Suprapubic skin (tissue), 3 donors: Measurements from ENCODE around the gene RSRC1.

Experiments
- EP300 ChIP-seq: sonication (generic); formaldehyde crosslinking; IDR thresholded peaks from one replicate; pipeline ENCODE4 v1.6.1; 2017; ENCODE audit warnings: antibody characterized with exemption
- TF ChIP-seq, protein P1 (sequence below), 2 donors: fragments of 200-600 bp in 1 of 2; fragments of 450-650 bp in 1 of 2; sonication (generic) in 1 of 2; IDR thresholded peaks; one replicate each; pipeline ENCODE4 v1.5.1; 2016 to 2019; ENCODE audit warnings: antibody characterized with exemption in 2 of 2, mild to moderate bottlenecking in 1 of 2, moderate library complexity in 1 of 2

DNA sequence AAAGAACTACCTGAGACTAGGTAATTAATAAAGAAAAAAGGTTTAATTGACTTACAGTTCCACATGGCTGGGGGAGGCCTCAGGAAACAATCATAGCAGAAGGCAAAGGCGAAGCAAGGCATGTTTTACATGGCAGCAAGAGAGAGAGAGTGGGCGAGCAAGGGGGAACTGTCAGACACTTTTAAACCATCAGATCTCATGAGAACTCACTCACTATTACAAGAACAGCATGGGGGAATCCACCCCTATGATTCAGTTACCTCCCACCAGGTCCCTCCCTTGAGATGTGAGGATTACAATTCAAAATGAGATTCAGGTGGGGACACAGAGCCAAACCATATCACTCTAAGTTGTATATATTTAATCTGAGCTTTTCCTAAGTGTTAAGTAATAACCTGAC, 382.1 kb downstream of the RSRC1 start:
- TF ChIP-seq, protein P1, sequence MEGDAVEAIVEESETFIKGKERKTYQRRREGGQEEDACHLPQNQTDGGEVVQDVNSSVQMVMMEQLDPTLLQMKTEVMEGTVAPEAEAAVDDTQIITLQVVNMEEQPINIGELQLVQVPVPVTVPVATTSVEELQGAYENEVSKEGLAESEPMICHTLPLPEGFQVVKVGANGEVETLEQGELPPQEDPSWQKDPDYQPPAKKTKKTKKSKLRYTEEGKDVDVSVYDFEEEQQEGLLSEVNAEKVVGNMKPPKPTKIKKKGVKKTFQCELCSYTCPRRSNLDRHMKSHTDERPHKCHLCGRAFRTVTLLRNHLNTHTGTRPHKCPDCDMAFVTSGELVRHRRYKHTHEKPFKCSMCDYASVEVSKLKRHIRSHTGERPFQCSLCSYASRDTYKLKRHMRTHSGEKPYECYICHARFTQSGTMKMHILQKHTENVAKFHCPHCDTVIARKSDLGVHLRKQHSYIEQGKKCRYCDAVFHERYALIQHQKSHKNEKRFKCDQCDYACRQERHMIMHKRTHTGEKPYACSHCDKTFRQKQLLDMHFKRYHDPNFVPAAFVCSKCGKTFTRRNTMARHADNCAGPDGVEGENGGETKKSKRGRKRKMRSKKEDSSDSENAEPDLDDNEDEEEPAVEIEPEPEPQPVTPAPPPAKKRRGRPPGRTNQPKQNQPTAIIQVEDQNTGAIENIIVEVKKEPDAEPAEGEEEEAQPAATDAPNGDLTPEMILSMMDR (IDR thresholded peaks at IDR 0.05) = no peak
- TF ChIP-seq EP300 = no peak
